ENCODE measurements around the gene TMCO4.

The TMCO4 gene

DNA sequence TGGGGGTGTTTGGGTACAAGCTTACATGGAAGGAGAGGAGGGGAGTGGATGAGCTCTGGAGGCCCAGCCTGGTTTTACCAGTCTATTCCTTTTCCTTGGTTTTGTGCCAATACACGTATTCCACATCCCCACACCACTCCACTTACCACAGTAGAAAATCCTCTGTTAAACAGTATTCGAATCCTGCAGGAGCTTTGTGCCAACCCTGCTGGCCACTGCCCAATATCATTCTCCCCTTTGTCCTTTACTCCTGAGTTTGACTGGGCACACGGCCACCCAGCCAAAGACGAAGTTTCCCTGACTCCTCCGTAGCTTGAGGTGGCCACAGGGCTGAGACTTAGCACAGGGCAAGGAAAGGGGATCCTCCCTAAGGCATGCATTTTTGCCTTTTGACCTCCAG is 61.6 kb downstream of the TMCO4 start:
- no peak for DNase-seq

DNA sequence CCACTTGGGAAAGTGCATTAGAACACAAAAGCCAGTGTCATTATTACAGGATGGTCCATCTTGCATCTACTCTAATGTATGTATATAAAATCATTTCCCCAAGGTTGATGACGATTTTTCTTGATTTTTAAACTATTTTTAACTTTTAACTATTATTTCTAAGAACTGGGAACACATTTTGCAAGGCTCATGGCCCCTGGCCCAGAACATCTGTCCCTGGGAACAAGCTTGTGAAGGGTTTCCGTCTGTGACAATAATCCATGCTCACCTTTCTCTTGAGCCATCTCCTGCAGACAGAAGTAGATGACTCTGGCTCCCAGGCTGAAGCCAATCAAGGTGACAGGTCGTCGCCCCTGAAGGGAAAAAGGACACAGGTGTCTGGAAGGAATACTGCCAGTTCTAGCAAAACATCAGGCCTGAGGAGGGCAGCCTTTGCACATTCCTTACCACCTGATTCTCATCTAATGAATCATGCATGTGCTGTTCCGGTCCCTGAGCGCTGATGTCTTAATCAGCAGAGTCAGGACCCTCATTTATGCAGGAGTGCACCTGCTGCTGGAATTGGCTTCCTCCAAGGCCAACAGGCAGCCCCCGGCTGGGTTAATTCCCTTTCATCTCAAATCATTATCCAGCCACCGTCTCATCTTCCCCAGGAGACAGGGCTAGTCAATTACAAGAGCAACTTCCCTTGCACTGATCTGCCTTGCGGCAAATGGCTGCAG is 62.5 kb downstream of the TMCO4 start:
- TF ChIP-seq GATA1 (IDR thresholded peaks at IDR 0.05; ENCODE audit: low read depth, low read length) = no peak
- no peak for TF ChIP-seq POLR2A (IDR thresholded peaks at IDR 0.05; ENCODE audit: low read length)
- no peak for DNase-seq

More for the DNA sequence above, 61.6 kb downstream of the TMCO4 start:
- TF ChIP-seq POLR2A (IDR thresholded peaks at IDR 0.05; ENCODE audit: low read length) (no peak), GATA1 (IDR thresholded peaks at IDR 0.05; ENCODE audit: low read depth, low read length) (no peak)

DNA sequence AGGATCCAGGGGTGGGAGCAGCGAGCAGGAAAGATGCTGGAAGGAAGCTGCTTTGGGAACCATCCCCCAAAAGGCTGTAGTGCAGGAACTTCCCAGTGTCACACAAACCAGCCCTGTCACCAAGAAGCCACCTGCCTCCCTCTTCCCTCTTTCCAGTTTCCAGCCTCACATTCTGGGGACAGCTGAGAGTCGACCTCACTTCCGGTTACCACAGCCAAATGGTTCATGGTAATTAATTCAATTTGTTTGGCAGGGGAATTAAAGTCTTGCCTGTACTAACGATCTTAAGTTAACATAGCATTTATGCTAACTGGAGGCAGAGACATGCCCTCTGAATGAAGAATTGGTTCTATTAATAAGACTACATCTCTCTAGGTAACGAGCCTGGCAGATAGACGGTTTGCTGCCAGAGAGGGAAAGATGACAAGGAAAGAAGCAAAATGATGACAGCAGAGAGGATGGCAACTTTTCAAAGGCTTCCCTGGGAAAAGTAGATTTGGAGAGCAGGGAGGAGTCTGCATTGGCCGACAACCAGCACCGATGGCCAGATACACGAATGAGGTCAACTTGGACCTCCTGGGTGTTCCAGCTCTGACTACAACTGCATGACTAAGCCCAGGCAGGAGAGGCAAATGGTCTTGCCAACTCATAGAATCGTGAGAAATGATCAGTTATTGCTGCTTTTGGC is 64.1 kb downstream of the TMCO4 start:
- DNase-seq = no peak
- TF ChIP-seq POLR2A (IDR thresholded peaks at IDR 0.05; ENCODE audit: low read length) (no peak), GATA1 (IDR thresholded peaks at IDR 0.05; ENCODE audit: low read depth, low read length) (no peak)

DNA sequence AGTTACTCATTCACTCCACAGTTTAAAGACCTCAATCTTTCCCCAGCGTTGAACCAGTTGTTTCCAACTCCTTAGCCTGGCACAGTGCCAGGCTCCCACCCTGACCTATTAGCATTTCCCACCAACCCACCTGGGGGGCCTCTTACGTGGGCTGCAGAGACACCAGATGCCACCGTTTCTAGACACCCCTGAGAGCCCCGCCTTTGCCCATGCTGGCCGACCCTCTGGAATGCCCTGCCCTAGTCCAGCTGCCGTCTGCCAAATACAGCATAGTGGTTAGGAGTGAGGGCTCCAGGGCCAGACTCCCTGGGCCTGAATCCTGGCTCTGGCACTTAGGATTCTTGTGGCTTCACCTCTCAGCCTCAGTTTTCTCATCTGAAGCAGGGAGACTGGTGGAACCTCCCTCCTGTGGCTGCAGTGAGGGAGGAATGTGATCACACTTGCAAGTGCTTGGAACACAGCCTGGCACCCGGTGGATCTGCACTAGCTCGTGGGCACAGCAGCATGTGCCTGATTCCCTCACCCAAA is 65.2 kb downstream of the TMCO4 start:
- no peak for TF ChIP-seq GATA1 (IDR thresholded peaks at IDR 0.05; ENCODE audit: low read depth, low read length)
- no peak for TF ChIP-seq POLR2A (IDR thresholded peaks at IDR 0.05; ENCODE audit: low read length)

DNA sequence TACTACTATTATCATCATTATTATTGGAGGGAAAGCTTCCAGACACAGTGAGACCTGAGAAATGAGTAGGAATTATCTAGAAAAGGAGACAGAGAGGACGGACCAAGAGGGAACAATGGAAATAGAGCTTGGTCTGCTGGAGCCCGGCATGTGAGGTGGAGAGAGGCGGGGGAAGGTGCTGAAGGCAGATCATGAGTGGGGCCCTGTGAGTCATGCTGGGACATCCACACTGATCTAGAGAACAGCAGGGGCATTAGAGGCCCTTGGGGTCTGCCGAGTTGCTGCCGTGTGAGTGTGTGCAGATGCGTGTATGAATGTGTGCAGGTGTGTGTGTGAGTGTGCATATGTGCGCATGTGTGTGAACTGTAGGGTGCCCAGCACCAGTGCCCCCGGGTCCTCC is 65.7 kb downstream of the TMCO4 start:
- no peak for DNase-seq
- TF ChIP-seq GATA1 (IDR thresholded peaks at IDR 0.05; ENCODE audit: low read depth, low read length) = no peak

More for the DNA sequence above, 65.2 kb downstream of the TMCO4 start:
- no peak for DNase-seq

DNA sequence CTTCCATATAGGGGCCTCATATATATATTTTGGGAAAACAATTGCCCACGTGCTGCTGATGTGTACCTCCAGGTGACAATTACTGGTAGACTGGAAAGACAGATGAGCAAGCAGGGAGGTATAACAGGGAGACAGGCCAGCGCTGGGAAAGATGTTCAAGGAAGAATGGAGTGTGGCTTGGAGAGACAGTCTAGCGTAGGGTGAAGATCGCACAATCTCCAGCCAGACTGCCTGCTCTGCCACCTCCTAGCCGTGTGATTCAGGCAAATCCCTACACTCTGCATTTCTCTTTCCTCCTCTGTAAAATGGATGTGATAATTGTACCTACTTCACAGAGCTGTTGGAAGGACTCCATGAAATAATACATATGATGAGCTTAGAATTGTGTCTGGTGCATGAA is 66.1 kb downstream of the TMCO4 start:
- TF ChIP-seq POLR2A (IDR thresholded peaks at IDR 0.05; ENCODE audit: low read length) (no peak), GATA1 (IDR thresholded peaks at IDR 0.05; ENCODE audit: low read depth, low read length) (no peak)
- DNase-seq = no peak

DNA sequence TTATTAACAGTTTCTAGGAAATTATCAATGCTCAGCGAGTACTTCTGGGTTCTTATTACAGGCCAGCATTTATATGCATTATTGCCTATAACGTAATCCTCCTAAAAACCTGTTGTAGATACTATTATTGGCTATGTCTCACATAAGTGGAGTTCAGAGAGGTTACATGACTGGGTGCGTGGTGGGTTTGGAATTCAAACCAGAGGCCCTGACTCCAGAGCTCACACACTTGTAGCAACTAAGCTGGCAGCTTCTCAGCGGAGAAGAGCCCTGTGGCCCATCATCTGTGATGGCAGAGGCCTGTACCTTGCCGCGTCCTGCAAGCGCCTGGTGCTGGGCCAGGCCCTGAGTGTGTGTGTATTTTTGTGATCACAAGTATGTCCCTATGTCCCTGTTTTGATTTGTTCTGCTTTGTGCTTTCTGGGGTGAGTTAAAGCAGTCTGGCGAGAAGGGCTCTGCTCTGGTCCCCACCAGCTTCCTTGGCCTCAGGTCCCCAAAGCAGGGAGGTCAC is 68.3 kb downstream of the TMCO4 start:
- no peak for TF ChIP-seq POLR2A (IDR thresholded peaks at IDR 0.05; ENCODE audit: low read length)
- no peak for TF ChIP-seq GATA1 (IDR thresholded peaks at IDR 0.05; ENCODE audit: low read depth, low read length)
- DNase-seq = no peak

DNA sequence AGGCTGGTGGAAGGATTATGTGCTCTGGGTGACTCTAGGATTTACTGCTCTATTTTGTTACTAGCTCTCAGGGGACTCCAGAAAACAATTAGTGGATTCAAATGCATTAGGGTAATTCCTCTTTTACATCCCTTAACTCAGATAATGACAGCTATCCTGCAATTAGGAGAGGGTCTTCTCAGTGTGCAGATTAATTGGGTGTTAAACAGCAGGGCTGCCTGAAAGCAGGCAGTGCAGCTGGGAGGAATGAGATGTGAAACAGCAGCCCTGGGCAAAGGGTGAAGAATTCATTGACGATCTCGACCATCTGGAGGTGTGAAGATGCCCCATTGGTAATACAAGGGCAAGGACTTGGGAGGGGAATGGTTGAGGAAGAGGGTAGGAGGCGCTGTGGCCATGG is 68.9 kb downstream of the TMCO4 start:
- DNase-seq = no peak
- no peak for TF ChIP-seq GATA1 (IDR thresholded peaks at IDR 0.05; ENCODE audit: low read depth, low read length)

DNA sequence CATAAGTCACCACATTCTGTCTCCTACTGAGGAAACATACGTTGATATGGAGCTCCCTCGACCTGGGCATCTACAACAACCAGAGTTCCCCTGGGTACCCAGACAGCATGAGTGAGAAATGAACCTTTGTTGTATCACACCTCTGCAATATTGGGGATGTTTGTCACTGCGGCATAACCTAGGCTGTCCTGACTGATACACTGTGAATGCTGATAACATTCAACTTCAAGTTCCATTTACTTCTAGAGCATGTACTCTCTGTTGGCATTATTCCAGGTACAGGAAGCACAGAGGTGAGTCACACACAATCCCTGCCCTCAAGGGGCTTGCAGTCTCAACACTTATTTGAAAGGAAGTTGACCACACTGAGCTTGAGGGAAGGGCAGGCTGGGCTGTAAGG is 69.5 kb downstream of the TMCO4 start:
- TF ChIP-seq GATA1 (IDR thresholded peaks at IDR 0.05; ENCODE audit: low read depth, low read length) = no peak
- TF ChIP-seq POLR2A (IDR thresholded peaks at IDR 0.05; ENCODE audit: low read length) = no peak
- no peak for DNase-seq

DNA sequence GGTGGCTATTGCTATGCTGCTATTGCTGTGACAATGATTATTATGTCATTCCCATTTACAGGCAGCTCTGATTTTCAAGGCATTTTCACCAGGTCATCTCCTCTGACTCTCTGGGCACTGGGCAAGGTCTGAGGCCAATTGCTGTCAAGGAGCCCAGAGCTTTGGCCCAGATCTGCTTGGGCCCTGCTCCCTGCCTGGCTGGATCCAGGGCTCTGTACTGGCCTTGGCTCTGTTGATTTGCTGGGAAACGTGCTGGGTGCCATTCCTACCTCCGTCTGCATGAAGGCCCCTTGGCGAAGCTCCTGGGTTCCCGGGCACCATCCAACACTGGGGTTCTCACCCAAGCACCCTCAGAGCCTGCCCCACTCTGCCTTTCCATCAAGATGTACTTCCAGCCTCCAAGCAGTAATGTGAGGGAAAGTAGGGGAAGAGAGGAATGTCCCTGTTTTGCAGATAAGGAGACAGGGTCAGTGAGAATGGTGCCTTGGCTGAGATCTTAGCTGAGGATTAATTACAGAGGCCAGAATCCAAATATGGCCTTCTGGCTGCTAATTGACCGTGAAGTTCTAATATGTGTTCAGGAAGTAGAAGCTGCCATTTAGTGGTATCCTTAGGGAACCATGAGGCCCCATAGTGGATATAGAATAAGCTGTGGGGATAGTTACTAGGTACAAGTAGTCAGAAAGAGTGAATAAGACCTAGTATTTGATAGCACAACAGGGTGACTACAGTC is 71.1 kb downstream of the TMCO4 start:
- no peak for DNase-seq
- TF ChIP-seq POLR2A (IDR thresholded peaks at IDR 0.05; ENCODE audit: low read length) (no peak), GATA1 (IDR thresholded peaks at IDR 0.05; ENCODE audit: low read depth, low read length) (no peak)

DNA sequence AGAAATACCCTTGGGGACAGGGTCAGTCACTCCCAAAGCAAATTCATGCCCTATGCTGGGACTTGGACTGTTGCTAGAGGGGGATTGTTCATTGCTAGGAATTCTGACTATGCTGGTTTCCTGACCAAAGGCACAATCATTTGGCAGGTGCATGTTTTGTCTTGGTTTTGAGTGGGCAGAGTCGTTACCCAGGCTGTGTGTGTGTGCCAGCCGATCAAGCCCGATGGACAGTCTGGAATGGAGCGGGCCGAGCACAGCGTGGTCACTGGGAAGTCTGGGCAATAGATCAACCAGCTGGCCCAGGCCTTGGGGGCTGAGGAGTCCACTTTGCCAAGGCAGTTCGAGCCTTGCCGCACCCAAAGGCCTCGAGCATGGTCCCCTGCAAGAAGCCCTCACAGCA is 74.1 kb downstream of the TMCO4 start:
- no peak for TF ChIP-seq GATA1 (IDR thresholded peaks at IDR 0.05; ENCODE audit: low read depth, low read length)
- TF ChIP-seq POLR2A (IDR thresholded peaks at IDR 0.05; ENCODE audit: low read length) = no peak
- DNase-seq = no peak

DNA sequence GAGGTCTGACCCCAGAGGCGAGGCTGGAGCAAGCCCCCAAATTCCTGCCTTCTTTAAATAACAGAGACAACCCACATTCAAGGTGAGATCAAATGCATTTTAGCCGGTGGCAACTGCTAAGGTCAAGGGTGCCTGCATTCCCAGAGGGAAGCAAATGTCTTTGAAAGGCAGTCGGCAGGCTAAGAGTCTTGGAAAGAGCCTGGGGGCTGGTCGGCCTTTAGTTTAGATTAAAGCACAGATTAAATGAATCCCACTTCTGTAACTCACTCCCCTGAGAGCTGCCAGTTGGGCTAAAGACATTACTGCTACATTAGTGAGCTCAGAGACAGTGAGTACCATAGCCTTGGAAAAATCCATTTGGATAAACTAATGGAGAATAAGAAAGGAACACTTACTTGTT is 75.8 kb downstream of the TMCO4 start:
- TF ChIP-seq GATA1 (IDR thresholded peaks at IDR 0.05; ENCODE audit: low read depth, low read length) (no peak), POLR2A (IDR thresholded peaks at IDR 0.05; ENCODE audit: low read length) (no peak)
- DNase-seq = no peak

DNA sequence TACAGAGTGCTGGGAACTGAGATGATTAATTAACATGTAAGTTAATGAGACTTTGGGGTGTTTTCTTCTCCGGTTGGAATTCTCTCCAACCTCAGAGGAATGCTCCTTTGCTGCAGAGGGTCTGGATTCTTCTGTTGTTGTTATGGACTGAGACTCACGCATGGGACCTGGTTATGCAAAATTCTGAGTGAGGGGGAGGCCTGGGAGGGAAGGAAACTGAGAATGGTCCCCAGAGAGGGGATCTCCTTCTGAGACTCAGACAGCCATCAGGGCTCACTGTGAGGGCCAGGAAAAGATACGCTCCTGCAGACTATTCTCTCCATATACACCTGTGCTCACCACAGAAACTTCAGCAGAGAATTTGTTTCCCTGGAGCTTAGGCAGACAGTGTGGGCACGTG is 78.7 kb downstream of the TMCO4 start:
- TF ChIP-seq POLR2A (IDR thresholded peaks at IDR 0.05; ENCODE audit: low read length) (no peak), GATA1 (IDR thresholded peaks at IDR 0.05; ENCODE audit: low read depth, low read length) (no peak)
- no peak for DNase-seq

DNA sequence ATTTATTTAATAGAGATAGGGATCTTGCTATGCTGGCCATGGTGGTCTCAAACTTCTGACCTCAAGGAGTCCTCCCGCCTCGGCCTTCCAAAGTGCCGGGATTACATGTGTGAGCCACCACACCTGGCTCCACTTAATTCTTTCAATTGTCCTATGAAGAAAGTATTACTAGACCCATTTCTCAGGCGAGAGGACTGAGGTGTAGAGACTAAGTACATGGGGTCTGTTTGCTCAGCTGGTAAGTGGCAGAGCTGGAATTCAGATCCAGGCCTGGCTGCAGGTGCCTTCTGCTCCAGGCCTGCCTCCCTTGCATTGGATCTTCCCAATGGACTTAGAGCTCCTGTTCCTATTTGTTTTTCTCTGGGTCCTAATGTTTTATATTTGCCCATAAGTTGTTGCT is 79.5 kb downstream of the TMCO4 start:
- no peak for DNase-seq
- no peak for TF ChIP-seq GATA1 (IDR thresholded peaks at IDR 0.05; ENCODE audit: low read depth, low read length)
- TF ChIP-seq POLR2A (IDR thresholded peaks at IDR 0.05; ENCODE audit: low read length) = no peak

Data from erythroblast (primary cell).